NCI-H460 (cell line): ENCODE results near the gene CYB5D1. TPM values are rescaled to one million over a fixed set of nuclear protein-coding genes. Genes with fewer than 3 reads are reported as not detected.

Experiments used
- DNase-seq: peaks from one replicate; pipeline ENCODE4 v3.0.0-alpha.2; 2016; ENCODE audit warnings: low read depth; ENCODE audit errors: extremely low read depth
- total RNA-seq: library from RNA; depleted of rRNA; stranded (reverse); fragments of >200 nt; shearing (Covaris generic); gene quantifications from 2 replicates; pipeline ENCODE4 v1.2.3, GENCODE V29; 2014

The CYB5D1 gene
- total RNA-seq, 1 experiment from 2014 or later: 13.4 TPM

GRCh38 chr17:7833011-7833794 is 24.6 kb upstream of the CYB5D1 start:
- DNase-seq: no peak

DNA sequence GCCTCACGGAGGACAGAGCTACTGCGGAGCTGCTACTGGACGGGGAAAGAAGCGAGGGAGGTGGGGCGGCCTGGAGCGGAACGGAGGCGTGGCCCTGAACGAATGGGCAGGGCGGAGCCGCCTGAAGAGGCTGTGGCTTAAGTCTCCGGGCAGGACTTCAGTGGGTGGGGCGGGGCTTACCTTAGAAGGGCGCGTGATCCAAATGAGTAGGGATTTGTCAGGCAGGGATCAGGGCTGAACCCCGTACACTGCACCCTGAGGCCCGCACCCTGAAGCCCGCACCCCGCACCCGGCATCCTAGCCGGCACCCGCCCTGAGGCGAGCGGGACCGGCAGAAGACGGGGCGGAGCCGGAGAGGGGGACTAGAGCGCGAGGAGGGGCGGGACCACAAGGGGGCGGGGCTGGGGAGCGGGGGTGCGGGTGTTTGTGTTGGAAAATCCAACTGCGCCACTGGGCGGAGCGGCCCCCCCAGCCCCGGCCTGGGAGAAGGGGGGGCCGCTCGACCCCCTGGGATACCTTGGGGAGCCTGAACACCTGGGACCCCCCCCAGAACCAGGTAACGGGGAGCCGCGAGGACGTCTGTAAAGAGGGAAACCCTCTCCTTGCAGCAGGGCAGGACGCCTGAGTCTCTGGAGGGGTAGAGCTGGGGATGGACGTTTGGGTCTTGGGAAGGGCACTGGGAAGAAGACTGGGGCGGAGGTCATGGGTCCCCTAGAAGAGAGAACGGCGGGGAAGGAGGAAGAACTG is 23.8 kb upstream of the CYB5D1 start, which contains the start of gene KDM6B:
Gene KDM6B (plus strand): TSS at position 423 of the 747 bp plus-strand sequence. CDS start 11,338 bp downstream, outside the sequence.
- peak; percentile 88 for DNase-seq

- DNase-seq: no peak
Measured at GRCh38 chr17:7834542-7834956, 23.3 kb upstream of the CYB5D1 start.

DNA sequence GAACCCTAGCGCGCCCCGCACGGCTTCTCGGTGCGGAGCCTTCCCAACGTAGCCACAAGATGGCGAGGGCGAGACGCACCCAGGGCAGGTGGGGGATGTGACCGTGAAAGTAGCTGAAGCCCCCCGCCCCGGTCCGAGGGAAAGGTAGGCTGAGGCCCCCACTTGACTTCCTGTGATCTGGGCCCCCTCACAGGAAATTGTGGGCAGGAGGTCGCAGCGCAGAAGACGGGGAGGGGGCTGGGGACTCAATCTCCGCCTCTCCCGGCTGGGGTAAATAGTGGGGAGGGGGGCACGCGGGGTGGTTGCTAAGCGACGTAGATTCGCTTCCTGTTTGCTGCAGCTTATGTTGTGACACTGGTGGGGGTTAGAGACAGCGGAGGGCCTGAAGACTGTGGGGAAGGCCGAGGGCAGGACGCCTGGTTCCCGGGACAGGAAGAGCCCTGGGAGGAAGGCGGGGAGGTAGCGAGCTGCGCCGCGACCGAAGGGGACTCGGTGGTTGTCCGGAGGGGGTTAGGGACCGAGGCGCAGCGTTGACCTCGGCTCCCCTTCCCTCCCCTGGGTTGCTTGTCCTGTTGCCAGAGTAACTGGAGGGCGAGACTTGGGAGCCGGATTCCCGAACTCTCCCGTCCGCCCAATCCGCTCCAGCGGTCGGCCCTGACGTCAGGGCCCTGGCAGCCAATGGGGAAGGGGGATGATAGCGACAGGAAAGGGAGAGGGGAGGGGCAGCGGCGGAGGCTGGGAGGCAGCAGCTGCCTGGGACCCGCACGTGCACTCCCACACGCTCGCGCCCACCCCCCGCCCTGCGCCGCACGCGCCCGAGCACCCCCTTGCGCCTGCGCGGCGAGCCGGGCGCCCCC is 22.6 kb upstream of the CYB5D1 start:
- peak; percentile 98 for DNase-seq

- no peak for DNase-seq
Measured at GRCh38 chr17:7835814-7836595, 21.8 kb upstream of the CYB5D1 start.

GRCh38 chr17:7836596-7837407 is 21.0 kb upstream of the CYB5D1 start:
- DNase-seq: peak; percentile 97

DNA sequence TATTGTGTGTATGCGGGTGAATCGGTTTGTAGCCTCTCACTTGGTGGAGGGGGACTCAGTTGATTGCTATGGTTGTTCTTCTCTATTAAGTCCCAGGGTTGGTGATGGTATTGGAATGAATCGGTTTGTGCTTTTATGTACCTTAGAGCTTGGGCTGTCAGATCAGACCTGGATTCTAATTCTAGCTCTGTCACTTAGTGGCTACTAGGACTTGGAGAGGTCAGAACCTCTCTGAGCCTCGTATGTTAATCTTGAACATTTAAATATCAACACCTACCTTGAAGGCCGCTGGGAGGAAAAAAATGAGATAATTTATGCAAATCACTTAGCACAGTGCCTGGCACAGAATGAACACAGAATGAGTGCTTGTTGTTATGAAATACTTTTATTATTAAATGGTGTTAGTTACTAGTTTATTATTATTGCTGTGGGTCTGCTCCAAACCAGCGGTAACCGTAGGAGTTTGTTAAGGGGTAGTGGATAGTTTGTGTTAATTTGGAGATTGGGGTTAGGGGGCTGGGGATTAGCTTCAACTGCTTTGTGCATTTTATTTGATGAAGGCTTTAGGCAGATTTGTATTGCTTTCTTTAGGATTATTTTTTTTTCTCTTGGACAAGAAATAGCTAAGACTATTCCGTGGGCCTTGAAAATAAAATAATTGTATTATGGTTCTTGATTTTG is 20.3 kb upstream of the CYB5D1 start:
- no peak for DNase-seq

DNA sequence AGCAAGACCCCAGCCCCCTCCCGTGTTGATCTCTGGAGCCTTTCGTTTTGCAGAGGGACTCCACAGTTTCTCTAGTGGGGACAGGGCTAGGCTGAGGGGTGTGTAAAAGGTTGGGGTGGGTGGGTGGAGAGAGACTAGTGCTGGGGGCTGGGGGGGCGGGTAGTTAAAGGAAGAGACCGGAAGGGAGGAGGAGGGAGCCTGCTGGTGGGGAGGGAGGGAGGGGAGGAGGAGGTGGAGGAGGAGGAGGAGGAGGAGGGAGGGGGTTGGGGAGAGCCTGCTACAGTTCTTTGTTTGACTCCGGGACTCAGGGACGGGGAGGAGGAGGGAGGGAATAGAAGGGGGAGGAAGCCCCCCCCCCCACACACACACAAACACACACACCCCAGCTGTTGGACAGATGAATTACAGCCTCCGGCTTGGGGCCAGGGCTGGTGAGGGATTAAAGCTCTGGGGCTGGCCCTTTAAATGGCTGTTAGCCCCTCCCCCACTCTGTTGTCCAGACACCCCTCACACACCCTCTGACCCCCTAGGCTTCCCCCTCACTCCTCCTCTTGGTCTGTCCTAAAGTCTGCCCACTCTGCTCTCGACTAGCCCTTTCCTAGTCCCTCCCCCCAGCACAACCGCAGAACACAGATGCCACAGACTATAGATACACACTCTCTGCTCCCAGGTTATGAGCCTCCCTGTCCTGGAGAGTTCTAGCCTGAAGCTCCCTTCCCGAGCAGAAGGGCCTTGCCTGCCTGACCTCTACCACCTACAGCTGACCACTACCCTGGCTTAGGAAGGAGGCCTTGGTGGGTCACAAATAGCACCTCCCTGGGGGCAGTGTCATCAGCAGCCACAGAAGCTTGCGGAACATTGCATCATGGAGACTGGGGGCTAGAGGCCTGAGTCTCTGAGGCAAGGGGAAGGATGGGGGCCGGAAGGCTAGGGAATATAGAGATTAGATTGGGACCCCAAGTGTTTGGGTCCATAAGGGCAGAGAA is 19.4 kb upstream of the CYB5D1 start:
- peak; percentile 87 for DNase-seq

- no peak for DNase-seq
Measured at GRCh38 chr17:7839190-7839875, 18.5 kb upstream of the CYB5D1 start.

DNA sequence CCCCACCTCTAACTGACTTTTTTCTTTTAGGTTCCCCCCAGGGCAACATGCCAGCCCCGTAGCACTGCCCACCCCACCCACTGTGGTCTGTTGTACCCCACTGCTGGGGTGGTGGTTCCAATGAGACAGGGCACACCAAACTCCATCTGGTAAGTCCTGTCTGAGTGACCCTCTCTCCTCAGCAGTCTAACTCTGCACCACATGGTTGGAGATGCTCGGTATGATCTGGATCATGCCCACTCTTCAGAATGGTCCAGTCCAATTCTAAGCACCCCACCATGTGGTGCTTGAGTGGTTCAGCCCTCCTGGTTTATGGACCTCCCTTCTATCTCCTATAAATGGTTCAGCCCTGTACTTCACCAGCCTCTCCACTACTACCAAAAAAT is 17.9 kb upstream of the CYB5D1 start:
- DNase-seq: no peak

GRCh38 chr17:7840441-7840840 is 17.4 kb upstream of the CYB5D1 start:
- DNase-seq: no peak

DNA sequence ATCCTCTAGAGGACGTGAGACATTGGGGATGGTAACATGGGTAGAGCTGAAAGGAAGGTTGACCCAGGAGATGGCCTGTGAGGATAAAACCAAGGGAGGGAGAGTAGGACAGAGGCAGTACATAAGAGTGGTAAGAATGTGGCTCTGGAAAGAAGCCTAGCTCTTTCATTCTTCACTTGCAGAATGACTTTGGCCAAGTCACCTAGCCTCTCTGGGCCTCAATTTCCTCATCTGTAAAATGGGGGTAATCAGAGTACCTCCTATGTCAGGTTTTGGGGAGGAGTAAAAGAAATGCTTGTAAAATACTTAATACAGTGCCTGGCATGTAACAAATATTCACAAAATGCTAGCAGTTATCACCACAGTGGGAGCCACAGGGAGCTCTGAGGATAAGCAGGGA is 16.9 kb upstream of the CYB5D1 start:
- DNase-seq: no peak

DNA sequence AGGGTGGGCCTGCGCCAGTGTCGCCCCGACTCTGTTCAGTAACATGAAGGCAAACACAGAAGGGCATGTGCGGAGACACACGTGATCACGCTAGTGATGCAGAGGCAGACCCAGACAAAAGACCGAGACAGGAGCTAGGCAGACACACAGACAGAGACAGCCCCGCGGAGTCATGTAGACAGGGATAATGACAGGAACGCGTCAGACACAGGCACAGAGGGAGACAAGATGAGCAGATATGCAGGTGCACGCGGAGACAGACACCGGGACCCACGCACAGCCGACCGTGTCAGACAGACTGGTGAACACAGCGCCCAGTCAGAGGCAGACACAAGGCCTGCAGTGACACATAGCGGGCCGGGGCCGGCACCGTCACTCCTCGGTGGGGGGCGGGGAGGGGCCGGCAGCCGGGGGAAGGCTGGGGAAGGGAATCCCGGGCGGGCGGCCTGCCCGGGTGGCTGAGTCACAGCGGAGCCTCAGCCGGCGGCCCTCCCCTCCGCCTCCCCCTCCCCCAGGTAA is 16.3 kb upstream of the CYB5D1 start:
- DNase-seq: peak; percentile 84

GRCh38 chr17:7841915-7842379 is 15.9 kb upstream of the CYB5D1 start:
- DNase-seq: peak; percentile 87

DNA sequence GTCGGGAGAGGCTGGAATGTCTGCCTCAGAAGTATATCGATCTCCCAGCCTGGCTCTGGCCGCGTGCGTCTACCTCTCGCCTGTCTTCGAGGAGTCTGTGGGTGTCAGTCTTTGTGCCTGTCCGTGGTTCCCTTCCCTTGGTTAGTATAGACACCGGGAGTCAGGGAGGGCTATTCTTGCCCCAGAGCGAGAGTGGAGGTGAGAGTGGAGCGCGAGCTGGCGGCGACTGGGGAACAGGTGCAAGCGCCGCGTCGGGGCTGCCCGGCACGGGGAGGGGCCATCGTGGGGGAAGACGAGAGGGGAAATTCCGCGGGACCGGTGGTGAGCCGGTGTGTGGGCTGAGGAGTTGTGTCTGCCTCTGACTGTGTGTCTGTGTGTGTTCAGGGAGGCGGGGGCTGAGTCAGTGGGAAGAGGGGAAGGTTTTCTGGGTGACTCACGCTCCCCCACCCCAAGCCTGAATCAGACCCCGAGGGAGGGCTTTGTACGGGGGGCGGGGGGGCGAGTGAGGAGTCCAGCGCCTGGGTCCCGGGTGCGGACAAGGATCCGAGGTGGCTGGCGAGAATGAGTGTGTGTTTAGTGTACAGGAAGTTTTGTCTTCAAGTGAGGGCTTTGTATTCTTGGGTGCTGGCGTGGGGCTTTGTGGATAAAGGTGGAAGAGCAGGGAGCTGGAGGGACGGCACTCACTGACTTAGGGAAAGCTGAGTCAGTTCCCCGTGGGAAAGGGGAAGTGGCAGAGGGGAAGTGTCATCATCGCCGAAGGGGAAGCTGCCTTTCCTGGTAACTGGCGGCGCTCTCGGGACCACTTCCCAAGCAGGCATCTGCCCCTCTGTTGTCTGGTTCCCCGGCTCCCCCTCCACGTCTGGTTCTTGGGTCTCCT is 15.2 kb upstream of the CYB5D1 start:
- peak; percentile 86 for DNase-seq

DNA sequence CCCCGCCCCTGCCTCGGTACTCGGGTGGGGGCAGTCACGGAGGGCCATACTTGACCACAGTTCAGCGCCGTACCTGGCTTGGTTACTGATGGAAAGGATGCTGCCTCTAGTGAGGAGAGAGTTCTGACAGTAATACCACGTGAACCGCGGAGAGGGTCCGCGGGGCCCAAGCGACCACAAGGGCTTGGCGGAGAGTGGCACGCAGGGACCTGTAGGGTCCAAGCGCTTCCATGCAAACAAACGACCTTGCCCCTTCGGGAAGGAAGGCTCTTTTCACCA is 14.6 kb upstream of the CYB5D1 start:
- no peak for DNase-seq
